OCI-LY7 (cell line): ENCODE data around the gene ZXDB. TPM values are rescaled to one million over a fixed set of nuclear protein-coding genes. Genes with fewer than 3 reads are reported as not detected.
A peak's percentile ranks its signal among the peaks of the same experiment; 100 is the strongest.
"Not testable (repeated sequence)": the region's sequence is repeated elsewhere in the genome, so short reads cannot be mapped to it uniquely, and the experiment has no call there.

Source experiments
- BruUV-seq: library from RNA; stranded (reverse); fragments of 400-500 nt; replicated peaks from 2 replicates; lab custom pipeline; 2021; lab: Mats Ljungman, UMichigan
- CTCF ChIA-PET: fragments of 300-600 bp; sonication (Branson Sonifier 250); formaldehyde crosslinking; loops from one replicate; lab custom pipeline; 2022; ENCODE audit warnings: antibody characterized with exemption; ENCODE audit not compliant: unreplicated experiment; lab: Charles Lee
- POLR2A ChIA-PET: fragments of 300-600 bp; sonication (Branson Sonifier 250); formaldehyde crosslinking; loops from one replicate; lab custom pipeline; 2022; ENCODE audit warnings: antibody characterized with exemption; lab: Charles Lee
- DNase-seq: peaks from one replicate; pipeline ENCODE4 v3.0.0-alpha.2; 2015; ENCODE audit warnings: low spot score
- H2AFZ ChIP-seq: fragments of 200-600 bp; sonication (generic), shearing (Covaris generic); 2 replicates; pipeline ENCODE4 v1.6.1; 2014; ENCODE audit warnings: mild to moderate bottlenecking, antibody characterized with exemption, low read length, moderate library complexity
- H3K27ac ChIP-seq: fragments of 200-600 bp; sonication (generic); 2 replicates; pipeline ENCODE4 v1.5.1; 2014; ENCODE audit warnings: mixed run types, low read depth, mild to moderate bottlenecking, moderate library complexity, low read length, inconsistent platforms; ENCODE audit not compliant: poor library complexity, severe bottlenecking
- H3K36me3 ChIP-seq: fragments of 200-600 bp; sonication (generic); 2 replicates; pipeline ENCODE4 v1.6.1; 2014; ENCODE audit warnings: mild to moderate bottlenecking, antibody characterized with exemption, low read length, moderate library complexity, mixed read lengths; ENCODE audit not compliant: insufficient read depth
- H3K4me1 ChIP-seq: fragments of 200-600 bp; sonication (generic); 2 replicates; pipeline ENCODE4 v1.5.1; 2014; ENCODE audit warnings: mild to moderate bottlenecking, low read length; ENCODE audit not compliant: insufficient read depth, poor library complexity, severe bottlenecking
- H3K4me2 ChIP-seq: fragments of 200-600 bp; sonication (generic); 2 replicates; pipeline ENCODE4 v1.6.1; 2014; ENCODE audit warnings: mild to moderate bottlenecking, low read length
- H3K4me3 ChIP-seq: fragments of 200-600 bp; sonication (generic); 2 replicates; pipeline ENCODE4 v1.5.1; 2014; ENCODE audit warnings: mild to moderate bottlenecking, low read depth, low read length; ENCODE audit not compliant: poor library complexity, severe bottlenecking
- H3K79me2 ChIP-seq: fragments of 200-600 bp; sonication (generic); 2 replicates; pipeline ENCODE4 v1.6.1; 2016; ENCODE audit warnings: low read depth, mild to moderate bottlenecking, low read length, moderate library complexity, mixed read lengths; ENCODE audit not compliant: insufficient read depth
- H3K9me2 ChIP-seq: fragments of 200-600 bp; sonication (generic); 2 replicates; pipeline ENCODE4 v1.6.1; 2016; ENCODE audit warnings: mild to moderate bottlenecking, low read length, mixed read lengths; ENCODE audit not compliant: insufficient read depth
- H3K9me3 ChIP-seq: fragments of 200-600 bp; sonication (generic); 2 replicates; pipeline ENCODE4 v1.6.1; 2014; ENCODE audit warnings: mild to moderate bottlenecking, mixed run types, low read length, mixed read lengths
- H4K20me1 ChIP-seq: fragments of 200-600 bp; sonication (generic); 2 replicates; pipeline ENCODE4 v1.6.1; 2014; ENCODE audit warnings: mild to moderate bottlenecking, antibody characterized with exemption, low read length, moderate library complexity, mixed read lengths; ENCODE audit not compliant: insufficient read depth
- CTCF ChIP-seq: fragments of 200-600 bp; sonication (generic); conservative IDR thresholded peaks from 2 replicates; pipeline ENCODE4 v1.5.1; 2014; ENCODE audit warnings: mild to moderate bottlenecking, antibody characterized with exemption, low read length, moderate library complexity, mixed read lengths
- EZH2phosphoT487 ChIP-seq: fragments of 200-600 bp; sonication (generic); IDR thresholded peaks from 2 replicates; pipeline ENCODE4 v1.6.1; 2018; ENCODE audit warnings: low read depth, borderline replicate concordance, mild to moderate bottlenecking, mixed run types, antibody characterized with exemption, low read length, moderate library complexity, mixed read lengths
- intact Hi-C: fragments of 100-400 bp; cut with micrococcal nuclease; formaldehyde crosslinking; loops from one replicate; pipeline ENCODE4 v1.10.0; 2022; ENCODE audit not compliant: unreplicated experiment
- total RNA-seq, 2 experiments: library from RNA; depleted of rRNA in 1 of 2; stranded (reverse); fragments of >200 nt in 1 of 2; shearing (Covaris generic) in 1 of 2; gene quantifications; 2 replicates each; pipeline ENCODE4 v1.2.3, GENCODE V29; 2014 to 2022

The ZXDB gene
- total RNA-seq, 2 experiments from 2014 or later: 7.3 to 8.6 TPM

- Histone ChIP-seq H2AFZ (no peak overlapping the region), H3K9me3 (no peaks in the 10 kb centered on the region), H3K36me3 (no peaks in the 10 kb centered on the region), H3K9me2 (no peaks in the 10 kb centered on the region), H3K4me1 (peaks cover 10% of the 10 kb centered on the region), H3K79me2 (no peaks in the 10 kb centered on the region), H3K4me3 (no peak overlapping the region), H4K20me1 (no peaks in the 10 kb centered on the region), H3K27ac (no peak overlapping the region), H3K4me2 (no peak overlapping the region)
- POLR2A ChIA-PET: no interaction called here
- TF ChIP-seq CTCF: no peak
- no peak for TF ChIP-seq EZH2phosphoT487
- CTCF ChIA-PET: no interaction called here
- intact Hi-C loops: no loop called here
- DNase-seq: no peak
- BruUV-seq: no TSS peak
These were observed 4.7 kb upstream of the ZXDB start for GRCh38 chrX:57587062-57587461.

- Histone ChIP-seq H2AFZ (no peak overlapping the region), H3K4me2 (no peak overlapping the region), H3K9me2 (no peaks in the 10 kb centered on the region), H3K4me3 (no peak overlapping the region), H3K27ac (no peak overlapping the region), H3K9me3 (no peaks in the 10 kb centered on the region), H3K79me2 (no peaks in the 10 kb centered on the region), H3K4me1 (peaks cover 10% of the 10 kb centered on the region), H4K20me1 (no peaks in the 10 kb centered on the region), H3K36me3 (no peaks in the 10 kb centered on the region)
- no TSS peak for BruUV-seq
- ChIA-PET CTCF (no interaction called here), POLR2A (no interaction called here)
- no peak for TF ChIP-seq EZH2phosphoT487
- peak; percentile 33 for DNase-seq
- intact Hi-C loops: no loop called here
These were observed 4.2 kb upstream of the ZXDB start for GRCh38 chrX:57587607-57588006.

GRCh38 chrX:57592160-57592893, 516 bp downstream of the ZXDB start:
- H3K4me3 ChIP-seq: peak overlapping the region; percentile 71
- H3K9me3 ChIP-seq, BruUV-seq, H3K36me3 ChIP-seq, H3K27ac ChIP-seq, H2AFZ ChIP-seq, H4K20me1 ChIP-seq, H3K9me2 ChIP-seq, CTCF ChIA-PET, POLR2A ChIA-PET: not testable (repeated sequence)
- intact Hi-C loops: loop anchor here (10.0 kb wide), 1 partner anchor 362 kb away; no protein-coding TSS in a partner anchor
- peak; percentile 22 for DNase-seq
- peaks cover 10% of the 10 kb centered on the region for H3K4me1 ChIP-seq
- peak overlapping the region; percentile 56 for H3K4me2 ChIP-seq
- H3K79me2 ChIP-seq: peaks cover 12% of the 10 kb centered on the region; the same call in 1 of the 2 replicates

- BruUV-seq: not testable (repeated sequence)
These were observed 1.0 kb downstream of the ZXDB start for GRCh38 chrX:57592894-57593215.

More at GRCh38 chrX:57592894-57593215, 1.0 kb downstream of the ZXDB start:
- H2AFZ ChIP-seq, H3K27ac ChIP-seq, CTCF ChIA-PET, H3K36me3 ChIP-seq, POLR2A ChIA-PET, H3K9me2 ChIP-seq, H3K9me3 ChIP-seq, H4K20me1 ChIP-seq: not testable (repeated sequence)
- Histone ChIP-seq H3K79me2 (peaks cover 12% of the 10 kb centered on the region; the same call in 1 of the 2 replicates), H3K4me2 (peak overlapping the region; percentile 56), H3K4me1 (peaks cover 10% of the 10 kb centered on the region), H3K4me3 (peak overlapping the region; percentile 71)
- intact Hi-C loops: loop anchor here (10.0 kb wide), 1 partner anchor 362 kb away; no protein-coding TSS in a partner anchor
- DNase-seq: peak; percentile 27
